Heart right ventricle (tissue), 16 donors: ENCODE measurements around the gene ADAMTS8. TPM values are rescaled to one million over a fixed set of nuclear protein-coding genes. Genes with fewer than 3 reads are reported as not detected.

Experiments
- ATAC-seq, 8 donors: fragments of 200-7000 bp; cut with Tn5 transposase; one replicate each; pipeline ENCODE4 v1.9.1; 2020; ENCODE audit warnings: mild to moderate bottlenecking in 8 of 8, moderate library complexity in 8 of 8, moderate number of reproducible peaks in 1 of 8
- DNase-seq, 2 donors: peaks; one replicate each; pipeline ENCODE4 v3.0.0-alpha.2; 2020
- H3K27ac ChIP-seq, 10 donors: fragments of 200-600 bp; sonication (generic) in 2 of 10; one replicate each; pipeline versions ENCODE4 v1.5.0 to v1.8.0; 2020 to 2022; ENCODE audit warnings: mild to moderate bottlenecking in 3 of 10
- H3K27me3 ChIP-seq, 7 donors: fragments of 200-600 bp; one replicate each; pipeline ENCODE4 v1.8.0; 2021 to 2022; ENCODE audit warnings: mild to moderate bottlenecking in 2 of 7
- H3K36me3 ChIP-seq, 9 donors: fragments of 200-600 bp; sonication (generic) in 1 of 9; one replicate each; pipeline versions ENCODE4 v1.5.0 to v1.8.0; 2020 to 2022; ENCODE audit warnings: mild to moderate bottlenecking in 2 of 9
- H3K4me1 ChIP-seq, 9 donors: fragments of 200-600 bp; sonication (generic) in 1 of 9; one replicate each; pipeline versions ENCODE4 v1.5.0 to v1.8.0; 2020 to 2022; ENCODE audit warnings: mild to moderate bottlenecking in 4 of 9
- H3K4me3 ChIP-seq, 10 donors: fragments of 200-600 bp; sonication (generic) in 2 of 10; one replicate each; pipeline versions ENCODE4 v1.5.0 to v1.8.0; 2020 to 2022; ENCODE audit warnings: mild to moderate bottlenecking in 7 of 10, moderate library complexity in 2 of 10
- H3K9me3 ChIP-seq, 11 donors: fragments of 200-600 bp in 10 of 11; sonication (generic) in 2 of 11; one replicate each; pipeline versions ENCODE4 v1.5.0 to v1.8.0; 2013 to 2022; ENCODE audit warnings: mild to moderate bottlenecking in 2 of 11, control low read depth in 1 of 11, moderate library complexity in 1 of 11
- CTCF ChIP-seq, 9 donors: fragments of 200-600 bp; sonication (generic) in 2 of 9; IDR thresholded peaks; one replicate each; pipeline versions ENCODE4 v1.5.0 to v1.8.0; 2021 to 2022; ENCODE audit warnings: antibody characterized with exemption in 9 of 9, mild to moderate bottlenecking in 5 of 9, moderate library complexity in 1 of 9
- WGBS, 2 donors: extraction: QIAGEN DNeasy Blood & Tissue Kit; methylation state at CpG; one replicate each; pipeline ENCODE4 v1.1.7; 2013; ENCODE audit warnings: inconsistent platforms in 1 of 2; 5-methylcytosine and 5-hydroxymethylcytosine counted together
- intact Hi-C, 10 donors: fragments of 100-400 bp; cut with DNase I; formaldehyde crosslinking; loops; one replicate each; pipeline versions ENCODE4 v1.11.1 to v1.14.2; 2022
- polyA plus RNA-seq, 2 donors: library from polyadenylated mRNA; stranded (reverse); fragments of 200-250 nt; gene quantifications; one replicate each; pipeline ENCODE4 v1.2.3, GENCODE V29; 2013
- total RNA-seq, 10 donors: library from RNA; stranded (reverse); fragmentation: NEBNext Ultra II Directional in 3 of 10; extraction: Animal tissue kit (Norgen Biotek cat#: 25700) in 3 of 10; gene quantifications; one replicate each; pipeline versions ENCODE4 v1.2.1 to v1.2.4, GENCODE V29; 2021 to 2023
- donor health status: Arrhythmogenic right ventricular cardiomyopathy.
- donor health status: ischemic (EF 13 %, LVEDD 7.1; RV severe dilation, severe dysfunction).
- donor health status: healthy with polysubstance abuse.
- donor health status: DM: no; HTN: yes; CAD: no.
- donor health status: DM: no; HTN: no; CAD: no.
- donor health status: ischemic (EF 25% LVEDD 6.9; RV normal size, moderate dysfunction).
- donor health status: ischemic (EF 25% LVEDD 5.7; RV mildly dilated, moderate dysfunction).
- donor health status: healthy.
- donor health status: DM: yes; HTN: yes; CAD: no.
- donor health status: Ischemic cardiomyopathy.
- donor health status: ischemic (EF 35%, LVEDD 5.7; RV mildly dilated, moderate dysfunction).
- donor health status: nonischemic (EF 11% LVEDD 7.7; RV severe dilation, severe dysfunction).
- donor health status: DM: yes; HTN: yes; CAD: no.
- donor health status: PGD.
- donor health status: ischemic (EF 29% LVEDD 5.4; RV normal size, mild dysfunction).
- donor health status: nonischemic (EF 23%, LVEDD 6.1; RV moderate dilation, normal function).

ADAMTS8 gene
- total and polyA plus RNA-seq, 12 donors, result 0.28 to 2.6 (median 1.1) TPM

- Histone ChIP-seq H3K36me3 (no peaks in the 10 kb centered on the region), H3K27ac (no peak overlapping the region), H3K27me3 (no peaks in the 10 kb centered on the region), H3K9me3 (no peaks in the 10 kb centered on the region), H3K4me1 (peaks cover 4 to 20% (median 13%) of the 10 kb centered on the region in 9 donors), H3K4me3 (no peak overlapping the region)
- no peak for ATAC-seq
- intact Hi-C loops, result loop anchor here in 2 of 10 donors (10.0 kb wide), 1 partner anchor 171 kb away; no protein-coding TSS in a partner anchor
- DNase-seq, result no peak
- TF ChIP-seq CTCF (IDR thresholded peaks at IDR 0.05), result no peak
- 95 to 99% methylated on average over 3 of the region's 3 CpGs for WGBS, 2 donors
Observed at GRCh38 chr11:130386056-130386455, 42.4 kb downstream of the ADAMTS8 start.

GRCh38 chr11:130383344-130384211 lies 44.8 kb downstream of the ADAMTS8 start:
- peaks cover 0 to 5% (median 0%) of the 10 kb centered on the region in 9 donors for H3K4me1 ChIP-seq
- H3K27me3 ChIP-seq, result no peaks in the 10 kb centered on the region
- no peak overlapping the region for H3K4me3 ChIP-seq
- intact Hi-C loops, result loop anchor here in 2 of 10 donors (10.0 kb wide), 1 partner anchor 169 kb away; no protein-coding TSS in a partner anchor
- DNase-seq, result no peak
- no peak overlapping the region for H3K27ac ChIP-seq
- no peak for TF ChIP-seq CTCF (IDR thresholded peaks at IDR 0.05)
- peak in 4 of 8 donors; percentile 13 to 63 (median 28) for ATAC-seq
- no peaks in the 10 kb centered on the region for H3K9me3 ChIP-seq
- no peaks in the 10 kb centered on the region for H3K36me3 ChIP-seq
- 63 to 74% methylated on average over 10 of the region's 10 CpGs for WGBS, 2 donors

GRCh38 chr11:130381317-130381716 lies 47.1 kb downstream of the ADAMTS8 start:
- DNase-seq, result no peak
- peak in 4 of 8 donors; percentile 15 to 63 (median 41) for ATAC-seq
- intact Hi-C loops, result loop anchor here in 2 of 10 donors (10.0 kb wide), 1 partner anchor 167 kb away; no protein-coding TSS in a partner anchor
- H3K4me3 ChIP-seq, result no peak overlapping the region
- H3K27ac ChIP-seq, result no peak overlapping the region
- H3K27me3 ChIP-seq, result no peaks in the 10 kb centered on the region
- H3K9me3 ChIP-seq, result no peaks in the 10 kb centered on the region
- TF ChIP-seq CTCF (IDR thresholded peaks at IDR 0.05), result no peak
- 33 to 47% methylated on average over 7 of the region's 7 CpGs for WGBS, 2 donors
- H3K4me1 ChIP-seq, result peaks cover 0 to 5% (median 0%) of the 10 kb centered on the region in 9 donors
- no peaks in the 10 kb centered on the region for H3K36me3 ChIP-seq

DNA sequence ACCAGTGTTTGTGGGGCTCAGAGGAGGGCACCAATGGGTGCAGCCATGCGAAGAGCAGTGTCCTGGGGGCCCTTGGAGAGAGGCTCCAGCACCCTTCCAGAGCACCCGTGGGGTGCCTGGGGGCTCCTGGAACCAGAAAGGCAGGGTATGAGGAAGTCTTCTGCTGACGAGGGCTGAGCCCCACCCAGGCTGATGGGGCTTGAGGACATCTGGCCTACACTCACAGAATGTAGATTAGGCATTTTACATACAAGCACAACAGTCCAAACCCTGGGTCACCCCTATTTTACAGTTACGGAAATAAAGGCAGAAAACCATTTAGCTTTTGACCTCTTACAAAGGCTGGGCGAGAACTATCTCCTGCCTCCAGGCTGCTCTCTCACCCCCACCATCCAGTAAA lies 47.6 kb downstream of the ADAMTS8 start:
- Histone ChIP-seq H3K4me1 (peaks cover 0 to 5% (median 0%) of the 10 kb centered on the region in 9 donors), H3K27ac (no peak overlapping the region), H3K9me3 (no peaks in the 10 kb centered on the region), H3K27me3 (no peaks in the 10 kb centered on the region), H3K36me3 (no peaks in the 10 kb centered on the region), H3K4me3 (no peak overlapping the region)
- intact Hi-C loops, result loop anchor here in 2 of 10 donors (10.0 kb wide), 1 partner anchor 166 kb away; no protein-coding TSS in a partner anchor
- DNase-seq (no peak), ATAC-seq (peak in 2 of 8 donors; percentile 13 to 35)
- 80 to 83% methylated on average over 5 of the region's 5 CpGs for WGBS, 2 donors
- no peak for TF ChIP-seq CTCF (IDR thresholded peaks at IDR 0.05)
